ENCODE data around the gene NOL4L.

NOL4L gene

GRCh38 chr20:32611286-32611685, 26.2 kb upstream of the NOL4L start:
- no peaks in the 10 kb centered on the region for H3K4me1 ChIP-seq (ENCODE audit: insufficient read depth, low read length)
- no peak overlapping the region for H3K9ac ChIP-seq (ENCODE audit: low read length)
- H3K27ac ChIP-seq (ENCODE audit: low read depth, low read length): no peak overlapping the region
- no peaks in the 10 kb centered on the region for H3K36me3 ChIP-seq (ENCODE audit: insufficient read depth, low read length)
- no peaks in the 10 kb centered on the region for H3K9me3 ChIP-seq (ENCODE audit: low read length)
- H3K27me3 ChIP-seq (ENCODE audit: control insufficient read depth in 1 of 2, insufficient read depth in 2 of 2, low read length in 2 of 2): no peaks in the 10 kb centered on the region
- no peak overlapping the region for H3K4me3 ChIP-seq (ENCODE audit: low read depth in 1 of 2, low read length in 2 of 2)

GRCh38 chr20:32610472-32611218, 25.5 kb upstream of the NOL4L start:
- H3K9ac ChIP-seq (ENCODE audit: low read length): no peak overlapping the region
- H3K36me3 ChIP-seq (ENCODE audit: insufficient read depth, low read length): no peaks in the 10 kb centered on the region
- no peaks in the 10 kb centered on the region for H3K9me3 ChIP-seq (ENCODE audit: low read length)
- H3K27ac ChIP-seq (ENCODE audit: low read depth, low read length): no peak overlapping the region
- no peak overlapping the region for H3K4me3 ChIP-seq (ENCODE audit: low read depth in 1 of 2, low read length in 2 of 2)
- H3K4me1 ChIP-seq (ENCODE audit: insufficient read depth, low read length): no peaks in the 10 kb centered on the region
- peaks cover 0 to 3% of the 10 kb centered on the region in 2 donors for H3K27me3 ChIP-seq (ENCODE audit: control insufficient read depth in 1 of 2, insufficient read depth in 2 of 2, low read length in 2 of 2)

- Histone ChIP-seq H3K36me3 (ENCODE audit: insufficient read depth, low read length) (no peaks in the 10 kb centered on the region), H3K4me1 (ENCODE audit: insufficient read depth, low read length) (no peaks in the 10 kb centered on the region), H3K4me3 (ENCODE audit: low read depth in 1 of 2, low read length in 2 of 2) (no peak overlapping the region), H3K27ac (ENCODE audit: low read depth, low read length) (no peak overlapping the region), H3K27me3 (ENCODE audit: control insufficient read depth in 1 of 2, insufficient read depth in 2 of 2, low read length in 2 of 2) (peaks cover 0 to 3% of the 10 kb centered on the region in 2 donors), H3K9ac (ENCODE audit: low read length) (no peak overlapping the region), H3K9me3 (ENCODE audit: low read length) (no peaks in the 10 kb centered on the region)
Observed at GRCh38 chr20:32609993-32610392, 24.9 kb upstream of the NOL4L start.

GRCh38 chr20:32609111-32609773, 24.1 kb upstream of the NOL4L start:
- Histone ChIP-seq H3K9ac (ENCODE audit: low read length) (no peak overlapping the region), H3K36me3 (ENCODE audit: insufficient read depth, low read length) (no peaks in the 10 kb centered on the region), H3K27me3 (ENCODE audit: control insufficient read depth in 1 of 2, insufficient read depth in 2 of 2, low read length in 2 of 2) (peaks cover 0 to 3% of the 10 kb centered on the region in 2 donors), H3K4me1 (ENCODE audit: insufficient read depth, low read length) (no peaks in the 10 kb centered on the region), H3K9me3 (ENCODE audit: low read length) (no peaks in the 10 kb centered on the region), H3K27ac (ENCODE audit: low read depth, low read length) (no peak overlapping the region), H3K4me3 (ENCODE audit: low read depth in 1 of 2, low read length in 2 of 2) (no peak overlapping the region)

GRCh38 chr20:32608664-32609015, 23.5 kb upstream of the NOL4L start:
- H3K27me3 ChIP-seq (ENCODE audit: control insufficient read depth in 1 of 2, insufficient read depth in 2 of 2, low read length in 2 of 2): peaks cover 0 to 3% of the 10 kb centered on the region in 2 donors
- no peaks in the 10 kb centered on the region for H3K9me3 ChIP-seq (ENCODE audit: low read length)
- no peaks in the 10 kb centered on the region for H3K4me1 ChIP-seq (ENCODE audit: insufficient read depth, low read length)
- no peak overlapping the region for H3K27ac ChIP-seq (ENCODE audit: low read depth, low read length)
- no peak overlapping the region for H3K4me3 ChIP-seq (ENCODE audit: low read depth in 1 of 2, low read length in 2 of 2)
- no peaks in the 10 kb centered on the region for H3K36me3 ChIP-seq (ENCODE audit: insufficient read depth, low read length)
- no peak overlapping the region for H3K9ac ChIP-seq (ENCODE audit: low read length)

GRCh38 chr20:32607727-32608663, 22.9 kb upstream of the NOL4L start:
- Histone ChIP-seq H3K36me3 (ENCODE audit: insufficient read depth, low read length) (no peaks in the 10 kb centered on the region), H3K9me3 (ENCODE audit: low read length) (no peaks in the 10 kb centered on the region), H3K4me1 (ENCODE audit: insufficient read depth, low read length) (no peaks in the 10 kb centered on the region), H3K27ac (ENCODE audit: low read depth, low read length) (no peak overlapping the region), H3K27me3 (ENCODE audit: control insufficient read depth in 1 of 2, insufficient read depth in 2 of 2, low read length in 2 of 2) (peaks cover 0 to 3% of the 10 kb centered on the region in 2 donors), H3K4me3 (ENCODE audit: low read depth in 1 of 2, low read length in 2 of 2) (no peak overlapping the region), H3K9ac (ENCODE audit: low read length) (no peak overlapping the region)

GRCh38 chr20:32607324-32607723, 22.2 kb upstream of the NOL4L start:
- Histone ChIP-seq H3K9me3 (ENCODE audit: low read length) (no peaks in the 10 kb centered on the region), H3K27me3 (ENCODE audit: control insufficient read depth in 1 of 2, insufficient read depth in 2 of 2, low read length in 2 of 2) (peaks cover 0 to 3% of the 10 kb centered on the region in 2 donors), H3K36me3 (ENCODE audit: insufficient read depth, low read length) (no peaks in the 10 kb centered on the region), H3K9ac (ENCODE audit: low read length) (no peak overlapping the region), H3K27ac (ENCODE audit: low read depth, low read length) (no peak overlapping the region), H3K4me1 (ENCODE audit: insufficient read depth, low read length) (no peaks in the 10 kb centered on the region), H3K4me3 (ENCODE audit: low read depth in 1 of 2, low read length in 2 of 2) (no peak overlapping the region)

GRCh38 chr20:32606790-32607189, 21.7 kb upstream of the NOL4L start:
- H3K4me1 ChIP-seq (ENCODE audit: insufficient read depth, low read length): no peaks in the 10 kb centered on the region
- no peaks in the 10 kb centered on the region for H3K36me3 ChIP-seq (ENCODE audit: insufficient read depth, low read length)

GRCh38 chr20:32606107-32606506, 21.0 kb upstream of the NOL4L start:
- Histone ChIP-seq H3K27me3 (ENCODE audit: control insufficient read depth in 1 of 2, insufficient read depth in 2 of 2, low read length in 2 of 2) (peaks cover 0 to 3% of the 10 kb centered on the region in 2 donors), H3K4me3 (ENCODE audit: low read depth in 1 of 2, low read length in 2 of 2) (no peak overlapping the region)

More at GRCh38 chr20:32606790-32607189, 21.7 kb upstream of the NOL4L start:
- peaks cover 0 to 3% of the 10 kb centered on the region in 2 donors for H3K27me3 ChIP-seq (ENCODE audit: control insufficient read depth in 1 of 2, insufficient read depth in 2 of 2, low read length in 2 of 2)
- no peak overlapping the region for H3K4me3 ChIP-seq (ENCODE audit: low read depth in 1 of 2, low read length in 2 of 2)
- H3K27ac ChIP-seq (ENCODE audit: low read depth, low read length): no peak overlapping the region
- H3K9me3 ChIP-seq (ENCODE audit: low read length): no peaks in the 10 kb centered on the region
- H3K9ac ChIP-seq (ENCODE audit: low read length): no peak overlapping the region

GRCh38 chr20:32605167-32605656, 20.1 kb upstream of the NOL4L start:
- Histone ChIP-seq H3K36me3 (ENCODE audit: insufficient read depth, low read length) (no peaks in the 10 kb centered on the region), H3K27ac (ENCODE audit: low read depth, low read length) (no peak overlapping the region), H3K27me3 (ENCODE audit: control insufficient read depth in 1 of 2, insufficient read depth in 2 of 2, low read length in 2 of 2) (peaks cover 0 to 3% of the 10 kb centered on the region in 2 donors), H3K4me1 (ENCODE audit: insufficient read depth, low read length) (no peaks in the 10 kb centered on the region), H3K9ac (ENCODE audit: low read length) (no peak overlapping the region), H3K4me3 (ENCODE audit: low read depth in 1 of 2, low read length in 2 of 2) (no peak overlapping the region), H3K9me3 (ENCODE audit: low read length) (no peaks in the 10 kb centered on the region)

More at GRCh38 chr20:32606107-32606506, 21.0 kb upstream of the NOL4L start:
- Histone ChIP-seq H3K27ac (ENCODE audit: low read depth, low read length) (no peak overlapping the region), H3K9ac (ENCODE audit: low read length) (no peak overlapping the region), H3K36me3 (ENCODE audit: insufficient read depth, low read length) (no peaks in the 10 kb centered on the region), H3K9me3 (ENCODE audit: low read length) (no peaks in the 10 kb centered on the region), H3K4me1 (ENCODE audit: insufficient read depth, low read length) (no peaks in the 10 kb centered on the region)
